A673 (cell line): Measurements from ENCODE around the gene CNTLN. TPM values are rescaled to one million over a fixed set of nuclear protein-coding genes. Genes with fewer than 3 reads are reported as not detected.

Source experiments
- BruUV-seq: library from RNA; stranded (reverse); fragments of 400-500 nt; replicated peaks from 2 replicates; lab custom pipeline; 2021; lab: Mats Ljungman, UMichigan
- CTCF ChIA-PET: fragments of 300-600 bp; sonication (Branson Sonifier 250); formaldehyde crosslinking; loops from one replicate; lab custom pipeline; 2022; ENCODE audit warnings: antibody characterized with exemption; lab: Charles Lee
- POLR2A ChIA-PET: fragments of 300-600 bp; sonication (Branson Sonifier 250); formaldehyde crosslinking; loops from one replicate; lab custom pipeline; 2022; ENCODE audit warnings: antibody characterized with exemption; ENCODE audit not compliant: low non-redundant PET; lab: Charles Lee
- DNase-seq: peaks from one replicate; pipeline ENCODE4 v3.0.0-alpha.2; 2015; ENCODE audit warnings: low spot score
- H3K27ac ChIP-seq: fragments of 200-600 bp; sonication (generic); 2 replicates; pipeline ENCODE4 v1.5.1; 2016; ENCODE audit warnings: mixed run types, low read depth, mild to moderate bottlenecking, mixed read lengths, antibody characterized with exemption, low read length; ENCODE audit not compliant: poor library complexity, severe bottlenecking
- H3K27me3 ChIP-seq: fragments of 200-600 bp; sonication (generic); replicated peaks from 2 replicates; pipeline ENCODE4 v1.6.1; 2017; ENCODE audit warnings: mixed run types, low read depth, mild to moderate bottlenecking, mixed read lengths, antibody characterized with exemption, low read length; ENCODE audit not compliant: insufficient read depth, poor library complexity
- H3K36me3 ChIP-seq: fragments of 200-600 bp; sonication (generic); 2 replicates; pipeline ENCODE4 v1.6.1; 2016; ENCODE audit warnings: mixed run types, mild to moderate bottlenecking, mixed read lengths, antibody characterized with exemption, low read length; ENCODE audit not compliant: insufficient read depth, poor library complexity, severe bottlenecking
- H3K4me1 ChIP-seq: fragments of 200-600 bp; sonication (generic); 2 replicates; pipeline ENCODE4 v1.6.1; 2017; ENCODE audit warnings: mixed run types, mild to moderate bottlenecking, mixed read lengths, antibody characterized with exemption, low read length; ENCODE audit not compliant: insufficient read depth, poor library complexity, severe bottlenecking
- H3K4me3 ChIP-seq: fragments of 200-600 bp; sonication (generic); 2 replicates; pipeline ENCODE4 v1.5.1; 2016; ENCODE audit warnings: low read depth, mixed run types, mild to moderate bottlenecking, mixed read lengths, low read length; ENCODE audit not compliant: poor library complexity, severe bottlenecking
- H3K9me3 ChIP-seq: fragments of 200-600 bp; sonication (generic); 2 replicates; pipeline ENCODE4 v1.6.1; 2016; ENCODE audit warnings: mixed run types, low read depth, mild to moderate bottlenecking, mixed read lengths, antibody characterized with exemption, low read length; ENCODE audit not compliant: poor library complexity, severe bottlenecking
- CTCF ChIP-seq: fragments of 300-800, 200-600 bp; sonication (generic); conservative IDR thresholded peaks from 2 replicates; pipeline ENCODE4 v1.5.1; 2017; ENCODE audit warnings: low read depth, mild to moderate bottlenecking, antibody characterized with exemption, low read length, moderate library complexity, mixed read lengths
- EZH2 ChIP-seq: fragments of 200-600 bp; sonication (generic); IDR thresholded peaks from 2 replicates; pipeline ENCODE4 v1.6.1; 2017; ENCODE audit warnings: borderline replicate concordance, low read depth, mild to moderate bottlenecking, mixed read lengths, antibody characterized with exemption, low read length; ENCODE audit not compliant: poor library complexity, severe bottlenecking
- intact Hi-C: fragments of 100-400 bp; cut with micrococcal nuclease; formaldehyde crosslinking; loops from one replicate; pipeline ENCODE4 v1.10.0; 2022; ENCODE audit not compliant: unreplicated experiment
- total RNA-seq: library from RNA; stranded (reverse); gene quantifications from 2 replicates; pipeline ENCODE4 v1.2.3, GENCODE V29; 2021

The CNTLN gene
- total RNA-seq, 1 experiment from 2014 or later: 6.6 TPM

- Histone ChIP-seq H3K27me3 (no peaks in the 10 kb centered on the region), H3K9me3 (no peaks in the 10 kb centered on the region), H3K36me3 (no peaks in the 10 kb centered on the region), H3K4me1 (no peaks in the 10 kb centered on the region), H3K27ac (no peak overlapping the region), H3K4me3 (no peak overlapping the region)
- no TSS peak for BruUV-seq
- DNase-seq: peak; percentile 6
- ChIA-PET CTCF (no interaction called here), POLR2A (no interaction called here)
- intact Hi-C loops: no loop called here
- TF ChIP-seq EZH2 (no peak), CTCF (peak; percentile 39; the same call in 1 of the 2 replicates)
Observed at GRCh38 chr9:17528859-17529258, 394.0 kb downstream of the CNTLN start.

- BruUV-seq: no TSS peak
- Histone ChIP-seq H3K36me3 (no peaks in the 10 kb centered on the region), H3K27me3 (no peaks in the 10 kb centered on the region), H3K4me3 (no peak overlapping the region), H3K27ac (no peak overlapping the region), H3K4me1 (no peaks in the 10 kb centered on the region), H3K9me3 (no peaks in the 10 kb centered on the region)
- TF ChIP-seq CTCF (peak; percentile 63), EZH2 (no peak)
- peak; percentile 37 for DNase-seq
- ChIA-PET POLR2A (no interaction called here), CTCF (no interaction called here)
- intact Hi-C loops: loop anchor here (2.0 to 5.0 kb wide), 2 partner anchors 271 to 681 kb away; no protein-coding TSS in a partner anchor
Observed at GRCh38 chr9:17531642-17532254, 396.9 kb downstream of the CNTLN start.

- Histone ChIP-seq H3K9me3 (no peaks in the 10 kb centered on the region), H3K4me3 (no peak overlapping the region), H3K36me3 (no peaks in the 10 kb centered on the region), H3K27me3 (no peaks in the 10 kb centered on the region), H3K4me1 (no peaks in the 10 kb centered on the region), H3K27ac (no peak overlapping the region)
- intact Hi-C loops: loop anchor here (5.0 kb wide), 1 partner anchor 680 kb away; no protein-coding TSS in a partner anchor
- BruUV-seq: no TSS peak
- CTCF ChIA-PET: no interaction called here
- DNase-seq: no peak
- TF ChIP-seq EZH2: no peak
- TF ChIP-seq CTCF: no peak
- POLR2A ChIA-PET: no interaction called here
Observed at GRCh38 chr9:17532461-17532860, 397.6 kb downstream of the CNTLN start.
